Cardiac septum (tissue), 1 donor: ENCODE measurements around the gene SETD1B. TPM values are rescaled to one million over a fixed set of nuclear protein-coding genes. Genes with fewer than 3 reads are reported as not detected.

Experiments used
- DNase-seq: peaks from one replicate; pipeline ENCODE4 v3.0.0-alpha.2; 2020; ENCODE audit warnings: low spot score
- intact Hi-C: fragments of 100-400 bp; cut with DNase I; formaldehyde crosslinking; loops from one replicate; pipeline ENCODE4 v1.14.0; 2022
- total RNA-seq: library from RNA; stranded (reverse); fragmentation: NEBNext Ultra II Directional; extraction: Animal tissue kit (Norgen Biotek cat#: 25700); gene quantifications from one replicate; pipeline ENCODE4 v1.2.1, GENCODE V29; 2021
- donor health status: DM: no; HTN: no; CAD: no.

The SETD1B gene
- total RNA-seq, 1 donor from 2014 or later = 13.0 TPM

DNA sequence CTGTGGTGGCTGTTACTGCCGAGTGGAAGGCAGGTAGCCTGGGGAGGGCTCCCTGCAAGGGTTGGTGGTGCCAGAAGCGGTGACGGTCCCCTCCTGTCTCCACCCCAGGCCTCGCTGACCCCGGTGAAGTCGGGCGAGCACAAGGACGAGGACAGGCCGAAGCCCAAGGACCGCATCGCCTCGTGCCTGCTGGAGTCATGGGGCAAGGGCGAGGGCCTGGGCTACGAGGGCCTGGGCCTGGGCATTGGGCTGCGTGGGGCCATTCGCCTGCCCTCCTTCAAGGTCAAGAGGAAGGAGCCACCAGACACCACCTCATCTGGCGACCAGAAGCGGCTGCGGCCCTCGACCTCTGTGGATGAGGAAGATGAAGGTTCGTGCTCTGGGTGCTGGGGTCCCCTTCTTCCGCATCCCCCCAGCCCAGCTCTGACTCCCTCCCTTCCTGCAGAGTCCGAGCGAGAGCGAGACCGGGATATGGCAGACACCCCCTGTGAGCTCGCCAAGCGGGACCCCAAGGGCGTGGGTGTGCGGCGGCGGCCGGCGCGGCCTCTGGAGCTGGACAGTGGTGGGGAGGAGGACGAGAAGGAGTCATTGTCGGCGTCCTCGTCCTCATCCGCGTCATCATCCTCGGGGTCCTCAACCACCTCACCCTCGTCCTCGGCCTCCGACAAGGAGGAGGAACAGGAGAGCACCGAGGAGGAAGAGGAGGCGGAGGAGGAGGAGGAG is 13.3 kb downstream of the SETD1B start:
- intact Hi-C loops = no loop called here

DNA sequence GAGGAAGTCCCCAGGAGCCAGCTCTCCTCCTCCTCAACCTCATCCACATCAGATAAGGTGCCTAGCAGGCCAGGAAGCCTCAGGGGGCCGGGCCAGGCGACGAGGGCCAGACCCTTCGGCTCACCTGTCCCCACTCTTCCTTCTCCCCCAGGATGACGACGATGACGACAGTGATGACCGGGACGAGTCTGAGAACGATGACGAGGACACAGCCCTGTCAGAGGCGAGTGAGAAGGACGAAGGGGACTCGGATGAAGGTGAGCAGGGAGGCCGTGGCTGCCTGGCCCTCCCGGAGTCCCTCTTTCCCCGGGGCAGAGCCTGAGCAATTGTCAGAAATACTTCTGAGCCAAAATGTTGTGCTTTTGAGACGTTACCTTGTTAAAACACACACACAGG is 13.8 kb downstream of the SETD1B start:
- intact Hi-C loops = no loop called here
- DNase-seq = no peak

More for the DNA sequence above, 13.3 kb downstream of the SETD1B start:
- no peak for DNase-seq

DNA sequence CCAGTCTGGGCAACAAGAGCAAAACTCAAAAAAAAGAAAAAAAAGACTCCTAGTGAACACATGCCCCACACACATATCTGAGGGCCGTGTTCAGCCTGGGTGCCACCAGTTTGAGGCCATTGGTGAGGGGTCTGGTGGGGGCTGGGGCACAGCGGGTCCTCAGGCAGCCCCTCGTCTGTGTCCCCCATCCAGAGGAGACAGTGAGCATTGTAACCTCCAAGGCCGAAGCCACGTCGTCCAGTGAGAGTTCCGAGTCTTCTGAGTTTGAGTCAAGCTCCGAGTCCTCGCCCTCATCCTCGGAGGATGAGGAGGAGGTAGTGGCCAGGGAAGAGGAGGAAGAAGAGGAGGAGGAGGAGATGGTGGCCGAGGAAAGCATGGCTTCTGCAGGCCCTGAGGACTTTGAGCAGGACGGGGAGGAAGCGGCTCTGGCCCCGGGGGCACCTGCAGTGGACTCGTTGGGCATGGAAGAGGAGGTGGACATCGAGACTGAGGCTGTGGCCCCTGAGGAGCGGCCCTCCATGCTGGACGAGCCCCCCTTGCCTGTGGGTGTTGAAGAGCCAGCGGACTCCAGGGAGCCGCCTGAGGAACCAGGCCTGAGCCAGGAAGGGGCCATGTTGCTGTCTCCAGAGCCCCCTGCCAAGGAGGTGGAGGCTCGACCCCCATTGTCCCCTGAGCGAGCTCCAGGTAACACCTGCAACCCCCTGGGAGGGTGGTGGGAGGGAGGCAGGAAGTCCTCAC is 15.6 kb downstream of the SETD1B start:
- intact Hi-C loops = no loop called here
- DNase-seq = no peak

DNA sequence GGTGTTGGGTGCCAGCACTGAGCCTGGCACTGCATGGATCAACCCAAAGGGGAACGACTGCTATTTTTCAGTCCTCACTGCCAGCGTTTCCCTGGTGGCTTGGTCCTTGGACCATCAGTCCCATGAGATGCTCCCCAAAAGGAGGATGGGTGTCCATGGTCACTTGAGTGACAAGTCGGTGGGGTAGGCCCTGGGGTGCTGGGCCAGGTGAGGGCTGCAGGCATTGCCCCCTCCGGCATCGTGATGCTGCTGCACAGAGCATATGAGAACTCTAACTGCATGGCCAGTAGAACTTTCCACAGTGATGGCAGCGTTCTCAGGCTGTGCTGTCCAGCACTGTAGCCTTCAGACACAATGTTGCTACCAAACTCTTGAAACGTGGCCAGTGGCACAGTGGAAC is 16.2 kb downstream of the SETD1B start:
- intact Hi-C loops = no loop called here
- DNase-seq = no peak

DNA sequence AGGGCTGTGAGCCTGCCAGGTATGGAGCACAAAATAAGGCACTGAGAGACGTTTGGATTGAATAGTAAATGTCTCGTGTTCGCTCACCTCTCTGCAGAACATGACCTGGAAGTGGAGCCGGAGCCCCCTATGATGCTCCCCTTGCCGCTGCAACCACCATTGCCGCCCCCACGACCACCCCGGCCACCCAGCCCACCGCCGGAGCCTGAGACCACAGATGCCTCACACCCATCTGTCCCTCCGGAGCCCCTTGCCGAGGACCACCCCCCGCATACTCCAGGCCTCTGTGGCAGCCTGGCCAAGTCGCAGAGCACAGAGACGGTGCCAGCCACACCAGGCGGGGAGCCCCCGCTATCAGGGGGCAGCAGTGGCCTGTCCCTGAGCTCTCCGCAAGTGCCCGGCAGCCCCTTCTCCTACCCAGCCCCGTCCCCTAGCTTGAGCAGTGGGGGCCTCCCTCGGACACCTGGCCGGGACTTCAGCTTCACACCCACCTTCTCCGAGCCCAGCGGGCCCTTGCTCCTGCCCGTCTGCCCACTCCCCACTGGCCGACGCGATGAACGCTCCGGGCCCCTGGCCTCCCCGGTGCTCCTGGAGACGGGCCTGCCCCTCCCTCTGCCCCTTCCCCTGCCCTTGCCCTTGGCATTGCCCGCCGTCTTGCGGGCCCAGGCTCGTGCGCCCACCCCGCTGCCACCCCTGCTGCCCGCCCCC is 18.7 kb downstream of the SETD1B start:
- intact Hi-C loops = no loop called here
- DNase-seq = no peak

DNA sequence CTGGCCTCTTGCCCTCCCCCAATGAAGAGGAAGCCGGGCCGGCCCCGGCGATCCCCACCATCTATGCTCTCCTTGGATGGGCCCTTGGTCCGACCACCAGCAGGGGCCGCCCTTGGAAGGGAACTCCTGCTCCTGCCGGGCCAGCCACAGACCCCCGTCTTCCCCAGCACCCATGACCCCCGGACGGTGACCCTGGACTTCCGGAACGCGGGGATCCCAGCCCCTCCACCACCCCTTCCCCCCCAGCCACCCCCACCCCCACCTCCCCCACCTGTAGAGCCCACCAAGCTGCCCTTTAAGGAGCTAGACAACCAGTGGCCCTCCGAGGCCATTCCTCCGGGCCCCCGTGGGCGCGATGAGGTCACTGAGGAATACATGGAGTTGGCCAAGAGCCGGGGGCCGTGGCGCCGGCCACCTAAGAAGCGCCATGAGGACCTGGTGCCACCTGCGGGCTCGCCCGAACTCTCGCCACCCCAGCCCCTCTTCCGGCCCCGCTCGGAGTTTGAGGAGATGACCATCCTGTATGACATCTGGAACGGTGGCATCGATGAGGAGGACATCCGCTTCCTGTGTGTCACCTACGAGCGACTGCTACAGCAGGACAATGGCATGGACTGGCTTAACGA is 19.4 kb downstream of the SETD1B start:
- no peak for DNase-seq
- intact Hi-C loops = no loop called here

DNA sequence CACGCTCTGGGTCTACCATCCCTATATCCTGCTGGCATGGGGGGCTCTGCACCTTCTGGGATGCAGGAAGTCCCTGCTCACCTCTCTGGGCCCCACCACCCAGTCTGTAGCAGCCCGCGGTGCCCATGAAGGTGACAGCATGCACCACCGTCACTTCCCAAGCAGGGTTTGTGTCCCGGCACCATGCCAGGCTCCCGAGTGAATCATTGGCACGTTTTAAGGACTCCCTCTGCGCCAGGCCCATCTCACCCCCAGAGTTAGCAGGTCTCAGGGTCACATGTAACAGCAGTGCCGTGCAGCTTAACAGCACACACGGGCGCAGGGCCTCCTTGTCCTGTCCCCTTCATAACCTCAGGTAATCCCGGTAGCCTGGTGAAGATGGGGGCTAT is 19.9 kb downstream of the SETD1B start:
- DNase-seq = no peak
- intact Hi-C loops = no loop called here

DNA sequence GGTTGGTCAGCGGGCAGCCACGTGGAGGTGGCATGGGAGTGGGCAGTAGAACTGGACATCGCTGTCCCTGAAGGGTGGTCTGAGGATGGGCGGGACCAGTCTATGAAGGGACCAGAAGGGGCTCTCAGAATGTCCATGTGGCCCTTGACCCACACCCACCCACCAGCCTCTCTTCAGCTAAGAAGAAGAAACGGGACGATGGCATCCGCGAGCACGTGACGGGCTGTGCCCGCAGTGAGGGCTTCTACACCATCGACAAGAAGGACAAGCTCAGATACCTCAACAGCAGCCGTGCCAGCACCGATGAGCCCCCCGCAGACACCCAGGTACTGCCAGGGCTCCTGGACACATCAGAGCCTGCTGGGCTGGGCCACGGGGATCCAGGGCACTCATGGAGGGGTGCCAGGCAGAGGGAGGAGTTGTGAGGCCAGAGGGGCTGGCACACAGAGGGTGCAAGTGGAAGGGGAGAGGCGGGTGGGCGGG is 21.3 kb downstream of the SETD1B start:
- DNase-seq = no peak
- intact Hi-C loops = no loop called here

DNA sequence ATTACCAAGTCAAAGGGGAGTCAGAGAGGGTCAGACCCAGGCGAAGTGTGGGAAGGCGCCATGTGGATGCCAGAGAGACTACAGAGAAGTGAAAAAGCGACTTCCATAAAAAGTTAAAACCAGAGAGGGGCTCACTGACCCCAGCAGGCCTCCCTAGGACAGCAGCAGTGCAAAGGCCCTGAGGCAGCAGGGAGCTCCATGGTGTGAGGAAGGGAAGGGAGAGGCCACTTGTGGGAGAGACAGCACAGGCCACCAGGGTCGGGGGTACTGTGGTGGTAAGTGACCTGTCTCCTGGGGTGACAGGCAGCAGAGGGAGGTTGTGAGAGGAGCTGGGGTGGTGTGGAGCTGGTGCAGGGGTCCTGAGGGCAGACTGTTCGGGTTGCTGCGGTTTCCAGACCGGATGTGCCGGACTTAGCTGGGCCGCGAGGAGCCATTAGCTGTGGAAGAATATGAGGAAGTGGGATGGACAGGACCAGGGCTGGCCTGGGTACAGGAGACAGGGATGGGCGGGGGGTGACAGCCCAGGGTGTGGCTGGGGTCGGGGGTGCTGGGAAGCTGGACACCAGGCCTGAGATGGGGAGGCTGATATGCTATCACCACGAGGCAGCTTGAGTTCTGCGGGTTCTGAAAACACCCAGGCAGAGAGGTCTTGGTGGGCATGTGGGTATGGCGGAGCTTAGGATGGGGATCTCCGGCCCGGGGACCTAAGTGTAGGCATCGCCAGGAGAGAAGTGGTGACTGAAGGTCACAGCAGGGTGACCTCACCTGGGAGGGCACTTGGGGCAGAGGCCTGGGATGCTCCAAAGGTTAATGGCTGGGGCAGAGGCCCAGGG is 22.7 kb downstream of the SETD1B start:
- no peak for DNase-seq
- intact Hi-C loops = no loop called here

DNA sequence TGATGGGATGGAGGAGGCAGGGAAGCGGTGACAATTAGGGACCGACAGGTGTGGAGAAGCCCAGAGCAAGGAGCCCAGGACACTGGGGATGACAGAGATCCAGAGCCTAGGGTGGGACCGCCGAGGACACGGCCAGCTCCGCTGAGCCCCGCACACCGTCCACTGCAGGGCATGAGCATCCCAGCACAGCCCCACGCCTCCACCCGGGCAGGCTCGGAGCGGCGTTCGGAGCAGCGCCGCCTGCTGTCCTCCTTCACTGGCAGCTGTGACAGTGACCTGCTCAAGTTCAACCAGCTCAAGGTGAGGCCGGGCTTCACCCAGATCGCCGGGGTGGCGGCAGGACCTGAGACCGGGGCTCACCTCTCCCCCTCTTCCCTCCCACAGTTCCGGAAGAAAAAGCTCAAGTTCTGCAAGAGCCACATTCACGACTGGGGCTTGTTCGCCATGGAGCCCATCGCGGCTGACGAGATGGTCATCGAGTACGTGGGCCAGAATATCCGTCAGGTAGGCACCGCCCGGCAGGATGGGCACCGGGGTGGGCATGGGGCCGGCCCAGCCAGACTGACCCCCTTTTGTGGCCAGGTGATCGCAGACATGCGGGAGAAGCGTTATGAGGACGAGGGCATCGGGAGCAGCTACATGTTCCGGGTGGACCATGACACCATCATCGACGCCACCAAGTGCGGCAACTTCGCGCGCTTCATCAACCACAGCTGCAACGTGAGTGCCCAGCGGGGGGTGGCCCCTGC is 23.7 kb downstream of the SETD1B start:
- intact Hi-C loops = no loop called here
- no peak for DNase-seq

DNA sequence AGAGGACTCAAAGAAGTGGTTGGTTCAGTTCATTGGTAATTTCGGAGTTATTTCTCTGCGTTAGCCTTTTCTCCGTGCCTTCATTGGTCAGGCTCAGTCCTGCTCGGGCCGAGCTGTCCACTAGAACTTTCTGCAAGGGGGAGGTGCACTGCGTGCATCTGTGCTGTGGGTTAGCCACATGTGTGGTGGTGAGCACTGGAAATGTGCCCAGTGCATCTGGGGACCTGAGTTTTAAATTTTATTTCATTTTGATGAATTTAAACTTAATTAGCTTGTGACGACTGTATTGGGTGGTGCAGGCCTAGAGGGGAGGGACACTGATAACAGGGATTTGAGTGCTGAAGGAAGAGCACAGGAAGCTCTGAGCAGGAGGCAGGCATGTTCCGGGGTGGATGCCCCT is 24.5 kb downstream of the SETD1B start:
- intact Hi-C loops = no loop called here
- no peak for DNase-seq

DNA sequence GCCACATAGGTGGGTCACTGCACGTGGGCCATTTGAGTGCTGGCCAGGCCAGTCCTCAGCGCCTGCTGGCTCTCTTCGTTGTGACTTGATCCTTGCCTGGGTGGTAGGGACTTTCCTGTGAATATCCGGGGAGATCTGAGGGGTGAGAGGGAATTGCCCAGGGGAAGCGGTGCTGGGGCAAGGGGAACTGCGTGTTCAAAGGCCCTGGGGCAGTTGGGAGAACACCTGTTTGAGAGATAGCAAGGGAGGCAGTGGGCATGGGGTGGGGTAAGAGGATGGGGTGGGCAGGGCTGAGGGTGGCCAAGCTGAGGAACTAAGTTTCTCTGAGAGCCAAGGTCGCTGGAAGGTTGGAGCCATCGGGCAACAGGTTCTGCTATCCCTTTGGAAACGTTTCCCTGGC is 25.0 kb downstream of the SETD1B start:
- intact Hi-C loops = no loop called here
- no peak for DNase-seq

DNA sequence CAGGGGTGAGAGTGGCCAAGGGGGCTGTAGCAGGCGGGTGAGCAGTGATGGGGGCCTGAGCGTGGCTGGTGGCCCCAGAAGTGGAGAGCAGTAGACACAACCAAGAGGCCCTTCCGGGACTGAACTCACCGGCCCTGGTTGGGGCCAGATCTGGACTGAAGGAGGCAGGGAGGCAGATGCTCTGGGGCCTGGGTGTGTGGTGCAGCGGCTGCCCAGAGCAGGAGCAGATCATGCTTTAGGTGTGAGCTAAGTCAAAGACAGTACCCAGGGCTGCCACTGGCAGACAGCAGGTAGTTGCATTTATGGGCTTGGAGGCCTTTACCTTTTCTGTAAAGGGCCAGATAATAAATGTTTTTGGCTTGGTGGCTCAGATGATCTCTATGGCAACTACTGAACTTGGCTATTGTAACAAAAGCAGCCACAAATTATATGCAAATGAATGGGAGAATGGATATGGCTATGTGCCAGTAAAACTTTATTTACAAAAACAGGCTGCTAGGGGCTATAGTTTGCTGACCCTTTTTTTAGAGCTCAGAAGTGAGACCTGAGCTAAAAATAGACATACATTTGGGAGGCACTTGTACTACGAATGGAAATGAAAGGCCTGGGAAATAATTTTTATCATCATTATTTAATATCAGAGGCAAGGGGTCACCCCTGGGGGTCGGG is 25.6 kb downstream of the SETD1B start:
- no peak for DNase-seq
- intact Hi-C loops = no loop called here

DNA sequence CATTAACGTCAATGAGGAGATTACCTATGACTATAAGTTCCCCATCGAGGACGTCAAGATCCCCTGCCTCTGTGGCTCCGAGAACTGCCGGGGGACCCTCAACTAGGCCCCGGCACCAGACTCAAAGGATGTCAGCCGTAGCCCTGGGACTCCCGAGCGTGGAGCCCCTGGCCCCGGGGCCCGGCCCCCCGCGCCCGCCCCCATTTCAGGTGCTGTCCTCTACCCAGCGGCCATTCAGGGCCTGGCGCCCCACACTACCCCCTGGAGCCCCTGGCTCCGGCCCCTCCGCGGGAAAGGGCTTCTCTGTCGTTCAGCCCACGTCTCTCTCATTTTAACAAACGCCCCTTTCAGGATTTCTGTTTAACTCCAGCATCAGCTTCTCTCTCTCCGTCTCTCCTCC is 26.3 kb downstream of the SETD1B start:
- intact Hi-C loops = no loop called here
- no peak for DNase-seq

DNA sequence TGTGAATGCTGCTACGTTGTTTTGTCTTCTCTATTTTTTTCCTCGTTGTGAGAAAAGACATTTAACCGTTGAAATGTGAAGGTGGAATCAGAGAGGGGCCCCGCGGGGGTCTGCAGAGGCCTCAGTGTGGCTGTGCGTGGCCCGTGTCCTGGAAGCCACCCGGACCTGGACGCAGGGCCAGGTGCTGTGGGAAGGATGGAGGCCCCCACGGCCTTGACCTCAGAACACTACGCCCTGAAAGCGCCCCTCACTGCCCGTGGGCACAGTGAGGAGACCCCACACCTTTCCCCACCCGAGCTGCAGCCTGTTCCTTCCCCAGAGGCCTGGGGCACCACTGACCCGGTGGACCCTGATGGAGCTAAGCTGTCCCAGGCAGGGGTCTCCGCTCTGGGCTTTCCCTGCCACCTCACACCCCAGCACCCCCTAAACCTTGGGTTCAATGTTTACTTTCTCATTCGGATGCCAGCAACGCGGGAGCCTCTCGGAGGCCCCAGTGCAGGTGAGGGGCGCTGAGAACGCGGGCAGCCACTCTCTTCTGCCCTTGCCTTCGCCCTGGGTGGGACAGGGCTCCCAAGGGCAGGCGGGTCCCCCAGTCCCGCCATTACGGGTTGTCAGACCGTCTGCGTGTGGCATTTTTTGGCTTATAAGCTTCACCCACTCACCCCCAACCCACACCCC is 26.9 kb downstream of the SETD1B start:
- no peak for DNase-seq
- intact Hi-C loops = no loop called here

DNA sequence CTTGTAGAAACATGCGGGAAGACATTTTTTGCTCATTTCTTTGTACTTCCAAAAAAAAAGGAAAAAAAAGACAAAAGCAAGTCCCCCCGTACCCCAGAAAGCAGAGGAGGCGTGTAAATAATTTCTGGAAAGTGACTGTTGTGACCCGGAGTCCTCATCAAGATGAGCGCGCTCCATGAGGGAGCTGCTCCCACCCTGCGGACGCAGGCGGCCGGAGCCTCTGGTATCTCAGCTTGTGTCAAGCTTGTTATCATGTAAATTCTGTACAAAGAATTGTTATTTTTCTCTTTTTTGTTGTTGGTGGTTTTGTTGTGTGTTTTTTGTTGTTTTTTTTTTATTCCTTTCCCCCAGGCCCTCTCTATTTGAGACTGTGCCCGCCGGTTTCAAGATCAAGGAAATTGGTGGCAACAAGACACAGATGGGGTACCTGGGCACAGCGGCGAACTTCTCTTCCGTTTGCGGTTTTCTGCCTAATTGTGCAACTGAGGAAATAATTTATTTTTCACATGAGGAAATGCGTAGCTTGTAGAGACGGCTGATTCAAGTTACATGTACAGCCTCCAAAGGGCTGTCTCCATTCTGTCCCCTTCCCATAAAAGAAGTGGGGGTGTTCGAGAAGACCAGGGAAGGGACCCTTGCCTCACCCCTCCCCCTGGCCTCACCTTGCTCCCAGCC is 27.9 kb downstream of the SETD1B start:
- no peak for DNase-seq
- intact Hi-C loops = no loop called here

DNA sequence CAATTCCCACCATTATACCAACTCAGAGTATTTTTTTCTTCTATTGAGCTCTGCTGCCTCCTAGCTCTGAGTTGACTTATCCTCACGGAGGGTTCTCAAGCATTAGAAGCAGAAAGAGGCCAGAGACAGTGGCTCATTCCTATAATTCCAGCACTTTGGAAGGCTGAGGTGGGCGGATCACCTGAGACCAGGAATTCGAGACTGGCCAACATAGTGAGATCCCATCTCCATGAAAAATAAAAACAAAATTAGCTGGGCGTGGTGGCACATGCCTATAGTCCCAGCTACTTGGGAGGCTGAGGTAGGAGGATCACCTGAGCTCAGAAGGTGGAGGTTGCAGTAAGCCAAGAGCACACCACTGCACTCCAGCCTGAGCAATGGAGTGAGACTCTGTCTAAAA is 33.9 kb downstream of the SETD1B start:
- intact Hi-C loops = loop anchor here (2.0 kb wide), 1 partner anchor 51 kb away; the partner anchor contains the start of gene PSMD9
- DNase-seq = no peak
